H9 (cell line): Measurements from ENCODE around the gene ATRIP. TPM values are rescaled to one million over a fixed set of nuclear protein-coding genes. Genes with fewer than 3 reads are reported as not detected.
A peak's percentile ranks its signal among the peaks of the same experiment; 100 is the strongest.

Experiments used
- DNase-seq: peaks from one replicate; pipeline ENCODE4 v3.0.0-alpha.2; 2017
- H2AFZ ChIP-seq: one replicate; pipeline ENCODE4 v1.6.1; 2013; ENCODE audit warnings: mild to moderate bottlenecking, low read length, control low read depth, moderate library complexity
- H2AK5ac ChIP-seq: 2 replicates; pipeline ENCODE4 v1.6.1; 2013; ENCODE audit warnings: low read length, control low read depth, mixed read lengths; ENCODE audit not compliant: insufficient read length
- H2BK120ac ChIP-seq: one replicate; pipeline ENCODE4 v1.6.1; 2013; ENCODE audit warnings: low read depth, mild to moderate bottlenecking, low read length, control low read depth, inconsistent platforms; ENCODE audit not compliant: poor library complexity, severe bottlenecking
- H2BK12ac ChIP-seq: 2 replicates; pipeline ENCODE4 v1.6.1; 2013; ENCODE audit warnings: low read length, control low read depth, mixed read lengths, low read depth; ENCODE audit not compliant: insufficient read length
- H2BK15ac ChIP-seq: 2 replicates; pipeline ENCODE4 v1.6.1; 2013; ENCODE audit warnings: low read depth, low read length, control low read depth
- H2BK20ac ChIP-seq: one replicate; pipeline ENCODE4 v1.6.1; 2013; ENCODE audit warnings: low read depth, mild to moderate bottlenecking, low read length, control low read depth, inconsistent platforms; ENCODE audit not compliant: poor library complexity, severe bottlenecking
- H2BK5ac ChIP-seq: 2 replicates; pipeline ENCODE4 v1.6.1; 2013; ENCODE audit warnings: low read length, control low read depth, mixed read lengths; ENCODE audit not compliant: insufficient read length
- H3K14ac ChIP-seq: 2 replicates; pipeline ENCODE4 v1.6.1; 2013; ENCODE audit warnings: low read length, control low read depth; ENCODE audit not compliant: insufficient read depth
- H3K18ac ChIP-seq: 2 replicates; pipeline ENCODE4 v1.6.1; 2013; ENCODE audit warnings: low read depth, mild to moderate bottlenecking, mixed read lengths, low read length, control low read depth; ENCODE audit not compliant: insufficient read length
- H3K23ac ChIP-seq: 2 replicates; pipeline ENCODE4 v1.6.1; 2013; ENCODE audit warnings: low read length, control low read depth, mixed read lengths, low read depth; ENCODE audit not compliant: insufficient read length
- H3K23me2 ChIP-seq: 2 replicates; pipeline ENCODE4 v1.6.1; 2013; ENCODE audit warnings: low read depth, mild to moderate bottlenecking, mixed read lengths, low read length, control low read depth; ENCODE audit not compliant: insufficient read length, poor library complexity, severe bottlenecking
- H3K27ac ChIP-seq: 2 replicates; pipeline ENCODE4 v1.5.1; 2013; ENCODE audit warnings: low read length, control low read depth, mixed read lengths, low read depth; ENCODE audit not compliant: insufficient read length
- H3K27me3 ChIP-seq: 2 replicates; pipeline ENCODE4 v1.6.1; 2013; ENCODE audit warnings: low read length, control low read depth, inconsistent platforms; ENCODE audit not compliant: insufficient read depth
- H3K4ac ChIP-seq: 2 replicates; pipeline ENCODE4 v1.6.1; 2013; ENCODE audit warnings: low read depth, mild to moderate bottlenecking, control low read depth, inconsistent platforms, low read length, moderate library complexity
- H3K4me1 ChIP-seq: 2 replicates; pipeline ENCODE4 v1.6.1; 2013; ENCODE audit warnings: low read length, control low read depth, inconsistent platforms; ENCODE audit not compliant: insufficient read depth
- H3K4me2 ChIP-seq: 2 replicates; pipeline ENCODE4 v1.6.1; 2013; ENCODE audit warnings: low read length, control low read depth, mixed read lengths; ENCODE audit not compliant: insufficient read length, insufficient read depth
- H3K56ac ChIP-seq: 2 replicates; pipeline ENCODE4 v1.6.1; 2013; ENCODE audit warnings: low read depth, mild to moderate bottlenecking, mixed read lengths, low read length, control low read depth; ENCODE audit not compliant: insufficient read length
- H3K79me1 ChIP-seq: 2 replicates; pipeline ENCODE4 v1.6.1; 2013; ENCODE audit warnings: low read depth, mild to moderate bottlenecking, moderate library complexity, low read length, control low read depth, inconsistent platforms; ENCODE audit not compliant: insufficient read depth, poor library complexity, severe bottlenecking
- H3K79me2 ChIP-seq: 2 replicates; pipeline ENCODE4 v1.6.1; 2013; ENCODE audit warnings: low read length, control low read depth, inconsistent platforms; ENCODE audit not compliant: insufficient read depth
- H3K9ac ChIP-seq: 2 replicates; pipeline ENCODE4 v1.6.1; 2013; ENCODE audit warnings: low read length, control low read depth, mixed read lengths; ENCODE audit not compliant: insufficient read length; ENCODE audit errors: extremely low read depth
- H3K9me3 ChIP-seq: one replicate; pipeline ENCODE4 v1.6.1; 2013; ENCODE audit warnings: low read depth, low read length, inconsistent platforms; ENCODE audit not compliant: control insufficient read depth
- H3T11ph ChIP-seq: one replicate; pipeline ENCODE4 v1.6.1; 2013; ENCODE audit warnings: mild to moderate bottlenecking, low read length, control low read depth, inconsistent platforms
- H4K20me1 ChIP-seq: one replicate; pipeline ENCODE4 v1.6.1; 2013; ENCODE audit not compliant: control insufficient read depth, insufficient read length, insufficient read depth
- H4K5ac ChIP-seq: 2 replicates; pipeline ENCODE4 v1.6.1; 2013; ENCODE audit warnings: low read depth, mild to moderate bottlenecking, mixed read lengths, low read length, control low read depth; ENCODE audit not compliant: insufficient read length
- H4K8ac ChIP-seq: replicated peaks from 2 replicates; pipeline ENCODE4 v1.6.1; 2013; ENCODE audit warnings: low read length, control low read depth, mixed read lengths, low read depth; ENCODE audit not compliant: insufficient read length
- H4K91ac ChIP-seq: 2 replicates; pipeline ENCODE4 v1.6.1; 2013; ENCODE audit warnings: low read depth, mild to moderate bottlenecking, moderate library complexity, mixed read lengths, low read length, control low read depth; ENCODE audit not compliant: insufficient read length
- H3K27ac Mint-ChIP-seq, 3 experiments: 2 replicates in 2 of 3; 3 replicates in 1 of 3; pipeline ENCODE4 v1.8.0; 2020 to 2021; ENCODE audit warnings: mixed read lengths in 3 of 3, mild to moderate bottlenecking in 1 of 3, moderate library complexity in 1 of 3
- H3K27me3 Mint-ChIP-seq: 2 replicates; pipeline ENCODE4 v1.8.0; 2021; ENCODE audit warnings: low read depth, mild to moderate bottlenecking, moderate library complexity, mixed read lengths
- H3K36me3 Mint-ChIP-seq, 3 experiments: 2 replicates in 2 of 3; 3 replicates in 1 of 3; pipeline ENCODE4 v1.8.0; 2020 to 2021; ENCODE audit warnings: low read depth in 3 of 3, mixed read lengths in 3 of 3; ENCODE audit not compliant: insufficient read depth in 1 of 3
- H3K4me1 Mint-ChIP-seq, 2 experiments: 2 replicates each; pipeline ENCODE4 v1.8.0; 2020; ENCODE audit warnings: mixed read lengths in 2 of 2
- H3K4me3 Mint-ChIP-seq, 2 experiments: 2 replicates in 1 of 2; 3 replicates in 1 of 2; pipeline ENCODE4 v1.8.0; 2020 to 2021; ENCODE audit warnings: mild to moderate bottlenecking in 2 of 2, mixed read lengths in 2 of 2, moderate library complexity in 1 of 2
- H3K9me3 Mint-ChIP-seq, 2 experiments: 2 replicates in 1 of 2; 3 replicates in 1 of 2; pipeline ENCODE4 v1.8.0; 2020; ENCODE audit warnings: mild to moderate bottlenecking in 2 of 2, mixed read lengths in 2 of 2, moderate library complexity in 1 of 2
- CTCF ChIP-seq: fragments of 200-600 bp; sonication (generic); conservative IDR thresholded peaks from 3 replicates; pipeline ENCODE4 v1.8.0; 2021; ENCODE audit warnings: antibody characterized with exemption, mild to moderate bottlenecking
- WGBS: extraction: QIAGEN DNeasy Blood & Tissue Kit; methylation state at CpG from one replicate; pipeline ENCODE4 v1.1.7; 2013; ENCODE audit warnings: missing lambda C conversion rate, low lambda C conversion rate, mixed read lengths; ENCODE audit not compliant: insufficient read length; ENCODE audit errors: extremely low coverage; 5-methylcytosine and 5-hydroxymethylcytosine counted together
- total RNA-seq: library from RNA; stranded (reverse); gene quantifications from 2 replicates; pipeline ENCODE4 v1.2.1, GENCODE V29; 2021

The ATRIP gene
- total RNA-seq, 1 experiment from 2014 or later: 16.3 TPM

- H3K79me2 ChIP-seq: no peaks in the 10 kb centered on the region
- peak overlapping the region; percentile 30; the same call in 1 of the 2 replicates for H3K14ac ChIP-seq
- WGBS: no CpG with 5 or more reads among the region's 11 CpGs
- H2AK5ac ChIP-seq: no peak overlapping the region
- TF ChIP-seq CTCF: peak; percentile 35; the same call in 2 of the 3 replicates
- no peak overlapping the region for H3K9ac ChIP-seq
- H2BK20ac ChIP-seq: no peak overlapping the region
- no peak overlapping the region for H2BK5ac ChIP-seq
- H2BK15ac ChIP-seq: no peak overlapping the region
- no peaks in the 10 kb centered on the region for H3K9me3 ChIP-seq
- Mint-ChIP-seq H3K4me1 (peaks cover 43 to 47% of the 10 kb centered on the region in 2 experiments), H3K27ac (peak overlapping the region; percentile 89 to 97 (median 92)), H3K4me3 (no peak overlapping the region; a peak in 1 of 5 replicates), H3K36me3 (peaks cover 3 to 6% (median 5%) of the 10 kb centered on the region in 3 experiments; a peak in 5 of 7 replicates), H3K9me3 (no peaks in the 10 kb centered on the region; a peak in 1 of 5 replicates), H3K27me3 (no peaks in the 10 kb centered on the region)
- H3K27me3 ChIP-seq: no peaks in the 10 kb centered on the region
- H3K4ac ChIP-seq: no peak overlapping the region
- H3K23me2 ChIP-seq: peaks cover 5% of the 10 kb centered on the region
- peak overlapping the region; percentile 1 for H3K18ac ChIP-seq
- no peak overlapping the region for H3T11ph ChIP-seq
- no peaks in the 10 kb centered on the region for H3K79me1 ChIP-seq
- peak overlapping the region; percentile 3 for H4K91ac ChIP-seq
- H3K4me2 ChIP-seq: peak overlapping the region; percentile 11
- H3K56ac ChIP-seq: no peak overlapping the region
- H2BK120ac ChIP-seq: no peak overlapping the region
- H4K20me1 ChIP-seq: no peaks in the 10 kb centered on the region
- DNase-seq: no peak
- peak overlapping the region; percentile 71 for H2BK12ac ChIP-seq
- no peak overlapping the region for H4K5ac ChIP-seq
- H3K4me1 ChIP-seq: peaks cover 7% of the 10 kb centered on the region; the same call in 1 of the 2 replicates
- H4K8ac ChIP-seq: no peak overlapping the region
- no peak overlapping the region for H3K23ac ChIP-seq
- H2AFZ ChIP-seq: no peak overlapping the region
- peak overlapping the region; percentile 9 for H3K27ac ChIP-seq
Measured at GRCh38 chr3:48475188-48475587, 28.7 kb downstream of the ATRIP start.
